HepG2 (cell line): Measurements from ENCODE around the gene HEATR1. TPM values are rescaled to one million over a fixed set of nuclear protein-coding genes. Genes with fewer than 3 reads are reported as not detected.

Experiments used
- ATAC-seq: fragments of 200-7000 bp; cut with Tn5 transposase; 3 replicates; pipeline ENCODE4 v1.9.1; 2020; ENCODE audit warnings: mild to moderate bottlenecking, moderate library complexity
- BruUV-seq: library from RNA; stranded (reverse); fragments of 400-500 nt; replicated peaks from 2 replicates; lab custom pipeline; 2021; lab: Mats Ljungman, UMichigan
- CTCF ChIA-PET: fragments of 300-600 bp; formaldehyde crosslinking; extraction: SDS; loops from one replicate; lab custom pipeline; 2021; ENCODE audit warnings: low total read pairs, inconsistent platforms, low intra/inter-chr PET ratio; lab: Yijun Ruan, JAX
- POLR2A ChIA-PET: fragments of 350-600 bp; sonication (Branson Sonifier 250); formaldehyde crosslinking; loops from one replicate; lab custom pipeline; 2020; ENCODE audit warnings: antibody characterized with exemption, inconsistent platforms; lab: Yijun Ruan, JAX
- DNase-seq: peaks from one replicate; pipeline ENCODE4 v3.0.0-alpha.2; 2015; ENCODE audit warnings: low spot score
- FAIRE-seq: peaks from 3 replicates; lab custom pipeline; 2011; peaks lifted over from hg19 to GRCh38; lab: Jason Lieb, UNC
- H2AFZ ChIP-seq: one replicate; pipeline ENCODE4 v1.6.1; 2011; ENCODE audit warnings: low read length, inconsistent platforms
- H3K27ac ChIP-seq: fragments of 300-600 bp; 3 replicates; pipeline ENCODE4 v1.8.0; 2011; ENCODE audit warnings: mixed run types, mild to moderate bottlenecking, mixed read lengths, low read length, inconsistent platforms; ENCODE audit not compliant: insufficient read depth; ENCODE audit errors: extremely low read length
- H3K27me3 ChIP-seq, 2 experiments: fragments of 200-600 bp in 1 of 2; 2 replicates in 1 of 2; 3 replicates in 1 of 2; pipeline versions ENCODE4 v1.6.0 to v1.8.0; 2011; ENCODE audit warnings: low read length in 2 of 2, mild to moderate bottlenecking in 2 of 2, moderate library complexity in 2 of 2, inconsistent platforms in 1 of 2; ENCODE audit not compliant: insufficient read depth in 2 of 2, control insufficient read depth in 1 of 2
- H3K36me3 ChIP-seq, 2 experiments: fragments of 200-600 bp in 1 of 2; replicated peaks in 1 of 2; 2 replicates in 1 of 2; 3 replicates in 1 of 2; pipeline versions ENCODE4 v1.5.1 to v1.8.0; 2011; ENCODE audit warnings: low read length in 2 of 2, inconsistent platforms in 1 of 2; ENCODE audit not compliant: insufficient read depth in 2 of 2, control insufficient read depth in 1 of 2
- H3K4me1 ChIP-seq: 2 replicates; pipeline ENCODE4 v1.5.1; 2012; ENCODE audit warnings: low read length, inconsistent platforms; ENCODE audit not compliant: insufficient read depth
- H3K4me2 ChIP-seq: 2 replicates; pipeline ENCODE4 v1.6.0; 2011; ENCODE audit warnings: low read depth, low read length, inconsistent platforms
- H3K4me3 ChIP-seq, 3 experiments: fragments of 200-600 bp in 1 of 3; sonication (generic), shearing (Covaris generic) in 1 of 3; replicated peaks in 1 of 3; 2 replicates each; pipeline ENCODE4 v1.5.1; 2011 to 2016; ENCODE audit warnings: low read length in 3 of 3, inconsistent platforms in 2 of 3, low read depth in 2 of 3, mild to moderate bottlenecking in 2 of 3, control low read depth in 1 of 3, mixed read lengths in 1 of 3; ENCODE audit not compliant: insufficient read depth in 1 of 3
- H3K79me2 ChIP-seq: one replicate; pipeline ENCODE4 v1.6.1; 2011; ENCODE audit warnings: low read length, inconsistent platforms; ENCODE audit not compliant: insufficient read depth
- H3K9ac ChIP-seq: 2 replicates; pipeline ENCODE4 v1.6.0; 2011; ENCODE audit warnings: mild to moderate bottlenecking, low read depth, low read length, inconsistent platforms; ENCODE audit not compliant: insufficient read depth
- H3K9me3 ChIP-seq: 2 replicates; pipeline ENCODE4 v1.5.1; 2012; ENCODE audit warnings: mild to moderate bottlenecking, low read length
- H4K20me1 ChIP-seq: 2 replicates; pipeline ENCODE4 v1.6.0; 2011; ENCODE audit warnings: inconsistent platforms, mild to moderate bottlenecking, low read length, moderate library complexity; ENCODE audit not compliant: insufficient read depth
- EP300 ChIP-seq, 3 experiments: sonication (generic) in 1 of 3; formaldehyde crosslinking in 1 of 3; IDR thresholded peaks; 2 replicates each; pipeline versions ENCODE4 v1.5.1 to v1.6.1; 2011 to 2020; ENCODE audit warnings: low read depth in 2 of 3, low read length in 2 of 3, borderline replicate concordance in 1 of 3, improper control_type of control experiment in 1 of 3, mild to moderate bottlenecking in 1 of 3, missing genetic modification reagents in 1 of 3, moderate library complexity in 1 of 3
- HOXA9 ChIP-seq: sonication (generic); formaldehyde crosslinking; IDR thresholded peaks from 2 replicates; pipeline ENCODE4 v1.8.1; 2022; ENCODE audit warnings: missing genetic modification reagents, mild to moderate bottlenecking, moderate library complexity, borderline replicate concordance
- RNF2 ChIP-seq: fragments of 450-650 bp; conservative IDR thresholded peaks from 2 replicates; pipeline ENCODE4 v1.6.1; 2016; ENCODE audit warnings: low read depth
- SNAPC2 ChIP-seq: sonication (generic); formaldehyde crosslinking; IDR thresholded peaks from 2 replicates; pipeline ENCODE4 v1.8.1; 2022; ENCODE audit warnings: mild to moderate bottlenecking, missing genetic modification reagents
- SOX5 ChIP-seq: IDR thresholded peaks from 2 replicates; pipeline ENCODE4 v1.6.1; 2016; ENCODE audit warnings: borderline replicate concordance
- TEAD2 ChIP-seq: sonication (generic); formaldehyde crosslinking; IDR thresholded peaks from 2 replicates; pipeline ENCODE4 v1.9.0; 2021; ENCODE audit warnings: missing genetic modification reagents
- ZNF552 ChIP-seq: sonication (generic); formaldehyde crosslinking; IDR thresholded peaks from 2 replicates; pipeline ENCODE4 v1.9.0; 2022; ENCODE audit warnings: missing genetic modification reagents, mild to moderate bottlenecking, borderline replicate concordance
- ZNF557 ChIP-seq: sonication (generic); formaldehyde crosslinking; IDR thresholded peaks from 2 replicates; pipeline ENCODE4 v1.4.0; 2020; ENCODE audit warnings: missing genetic modification reagents
- ZNF709 ChIP-seq: sonication (generic); formaldehyde crosslinking; IDR thresholded peaks from 2 replicates; pipeline ENCODE4 v1.5.0; 2020; ENCODE audit warnings: mild to moderate bottlenecking, missing genetic modification reagents
- ZNF749 ChIP-seq: sonication (generic); formaldehyde crosslinking; IDR thresholded peaks from 2 replicates; pipeline ENCODE4 v1.8.0; 2022; ENCODE audit warnings: mild to moderate bottlenecking, missing genetic modification reagents, moderate library complexity, borderline replicate concordance
- ZNF75D ChIP-seq: sonication (generic); formaldehyde crosslinking; IDR thresholded peaks from 2 replicates; pipeline ENCODE4 v1.8.1; 2023; ENCODE audit warnings: missing genetic modification reagents, mild to moderate bottlenecking, borderline replicate concordance
- WGBS: methylation state at CpG from one replicate; pipeline ENCODE4 v1.1.6; 2017; ENCODE audit warnings: low lambda C conversion rate; 5-methylcytosine and 5-hydroxymethylcytosine counted together
- in situ Hi-C: cut with HindIII; loops from 2 replicates; pipeline ENCODE4 v1.10.0; 2017; ENCODE audit warnings: low pct_unique_long_range_greater_than_20kb; ENCODE audit not compliant: extremely low pct_ligation_motif_present
- intact Hi-C: fragments of 100-400 bp; cut with micrococcal nuclease; formaldehyde crosslinking; loops from one replicate; pipeline ENCODE4 v1.10.0; 2022; ENCODE audit not compliant: unreplicated experiment
- polyA plus RNA-seq, 8 experiments: library from polyadenylated mRNA; depleted of rRNA in 3 of 8; stranded (reverse) in 7 of 8; unstranded in 1 of 8; fragments of >200 nt; fragmentation: Illumina TruSeq in 4 of 8; extraction: Trizol in 4 of 8; gene quantifications; 2 replicates each; pipeline versions ENCODE4 v1.2.1 to v1.2.3, GENCODE V29; 2011 to 2016; ENCODE audit warnings: low read depth in 4 of 8, missing spikeins in 1 of 8, mixed read lengths in 1 of 8; ENCODE audit not compliant: insufficient read depth in 1 of 8
- total RNA-seq, 5 experiments: library from RNA; depleted of rRNA; stranded (reverse); fragments of >200 nt; fragmentation: Illumina TruSeq; extraction: Trizol; gene quantifications; 2 replicates each; pipeline ENCODE4 v1.2.3, GENCODE V29; 2016; ENCODE audit warnings: low read depth in 1 of 5
- TF ChIP-seq, protein P1 (sequence below): sonication (generic); formaldehyde crosslinking; IDR thresholded peaks from 2 replicates; pipeline ENCODE4 v1.8.1; 2023; ENCODE audit warnings: mild to moderate bottlenecking, missing genetic modification reagents

HEATR1 gene
- total and polyA plus RNA-seq, 2 of the 13 experiments (the other 11 are each of a cell fraction or from before 2014, with no cell fraction given): 10.2 to 45.8 TPM

DNA sequence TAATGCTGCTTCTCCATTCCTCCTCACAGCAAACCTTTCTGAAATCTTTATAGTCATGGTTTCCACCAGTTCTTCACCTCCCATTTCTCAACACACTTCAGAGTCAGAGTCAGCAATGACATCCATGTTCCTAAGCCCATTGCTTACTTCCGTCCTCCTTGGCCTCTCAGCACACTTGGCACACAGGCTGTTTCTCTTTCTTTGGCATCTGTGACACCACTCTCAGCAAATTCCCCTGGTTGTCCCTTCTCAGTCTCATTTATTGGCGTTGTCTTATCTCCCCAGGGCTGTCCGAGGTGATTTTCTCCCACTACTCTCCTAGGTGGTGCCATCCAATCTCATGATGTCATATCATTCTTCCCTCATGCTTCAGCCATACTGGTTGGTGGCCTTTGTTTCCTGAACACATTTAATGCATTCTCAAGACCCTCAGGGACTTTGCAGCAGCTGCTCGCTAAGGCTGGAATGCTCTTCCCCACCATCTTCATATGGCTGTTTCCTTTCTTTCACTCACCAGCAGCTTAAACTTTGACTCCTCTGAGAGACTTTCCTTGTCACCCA, 83.8 kb downstream of the HEATR1 start (continued):
- TF ChIP-seq EP300 (IDR thresholded peaks at IDR 0.05; ENCODE audit: low read depth in 2 of 2, low read length in 2 of 2): no peak
- no peak for TF ChIP-seq EP300 (CRISPR knock-in tag; IDR thresholded peaks at IDR 0.05; ENCODE audit: borderline replicate concordance)
- TF ChIP-seq RNF2: no peak
- no peak for TF ChIP-seq ZNF709 (CRISPR knock-in tag)
- TF ChIP-seq, protein P1, sequence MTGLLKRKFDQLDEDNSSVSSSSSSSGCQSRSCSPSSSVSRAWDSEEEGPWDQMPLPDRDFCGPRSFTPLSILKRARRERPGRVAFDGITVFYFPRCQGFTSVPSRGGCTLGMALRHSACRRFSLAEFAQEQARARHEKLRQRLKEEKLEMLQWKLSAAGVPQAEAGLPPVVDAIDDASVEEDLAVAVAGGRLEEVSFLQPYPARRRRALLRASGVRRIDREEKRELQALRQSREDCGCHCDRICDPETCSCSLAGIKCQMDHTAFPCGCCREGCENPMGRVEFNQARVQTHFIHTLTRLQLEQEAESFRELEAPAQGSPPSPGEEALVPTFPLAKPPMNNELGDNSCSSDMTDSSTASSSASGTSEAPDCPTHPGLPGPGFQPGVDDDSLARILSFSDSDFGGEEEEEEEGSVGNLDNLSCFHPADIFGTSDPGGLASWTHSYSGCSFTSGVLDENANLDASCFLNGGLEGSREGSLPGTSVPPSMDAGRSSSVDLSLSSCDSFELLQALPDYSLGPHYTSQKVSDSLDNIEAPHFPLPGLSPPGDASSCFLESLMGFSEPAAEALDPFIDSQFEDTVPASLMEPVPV (CRISPR knock-in tag): no peak
- TF ChIP-seq TEAD2: no peak
- TF ChIP-seq ZNF75D (CRISPR knock-in tag): no peak

DNA sequence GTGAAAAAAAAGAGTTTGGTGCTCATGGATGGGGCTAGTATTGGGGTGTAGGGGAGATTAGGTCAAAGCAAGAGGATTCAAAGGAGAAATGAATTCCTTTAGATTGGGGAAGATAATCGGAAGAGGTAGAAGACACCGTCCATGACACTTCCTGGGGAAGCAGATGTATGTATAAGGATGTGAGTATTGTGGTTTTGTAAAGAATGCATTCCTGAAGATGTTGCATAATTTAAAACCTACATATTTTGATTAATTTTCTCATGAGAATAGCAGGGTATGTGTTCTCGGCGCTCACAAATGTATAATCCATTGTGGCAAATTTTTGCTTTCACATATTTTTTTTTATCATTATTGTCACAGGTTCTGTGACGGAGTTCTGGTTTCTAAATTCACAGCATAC, 86.0 kb downstream of the HEATR1 start:
- no peak for DNase-seq
- POLR2A ChIA-PET: interaction anchor here (2.1 kb wide), 1 partner anchor 23 kb away, joined by 12 read pairs; no protein-coding TSS in a partner anchor
- Histone ChIP-seq H4K20me1 (no peaks in the 10 kb centered on the region), H3K4me3 (no peak overlapping the region), H3K27ac (peak overlapping the region; percentile 81), H3K4me2 (0 out of 2 replicates have a peak overlapping the region, but pooled peaks have one; percentile 11), H3K9ac (no peak overlapping the region), H3K4me1 (peaks cover 96% of the 10 kb centered on the region), H3K27me3 (no peaks in the 10 kb centered on the region; a peak in 1 of 5 replicates), H3K9me3 (no peaks in the 10 kb centered on the region), H3K79me2 (peaks cover 4% of the 10 kb centered on the region), H3K36me3 (no peaks in the 10 kb centered on the region), H2AFZ (no peak overlapping the region)
- FAIRE-seq: no peak
- WGBS: 100% methylated on average over 5 of the region's 5 CpGs
- ATAC-seq: no peak
- no TSS peak for BruUV-seq
- in situ Hi-C loops: no loop called here
- intact Hi-C loops: no loop called here
- CTCF ChIA-PET: no interaction called here
- TF ChIP-seq SNAPC2 (CRISPR knock-in tag) (no peak), ZNF552 (CRISPR knock-in tag) (no peak), HOXA9 (CRISPR knock-in tag) (no peak), ZNF749 (CRISPR knock-in tag) (no peak), SOX5 (no peak), ZNF557 (no peak), ZNF75D (CRISPR knock-in tag) (no peak)
